GM21825 (cell line): ENCODE results near the gene ERI3.

Experiments used
- ATAC-seq: cut with Tn5 transposase; IDR thresholded peaks from one replicate; pipeline ENCODE4 v1.9.1; 2021; ENCODE audit warnings: mild to moderate bottlenecking, moderate library complexity; ENCODE audit not compliant: unreplicated experiment

ERI3 gene

DNA sequence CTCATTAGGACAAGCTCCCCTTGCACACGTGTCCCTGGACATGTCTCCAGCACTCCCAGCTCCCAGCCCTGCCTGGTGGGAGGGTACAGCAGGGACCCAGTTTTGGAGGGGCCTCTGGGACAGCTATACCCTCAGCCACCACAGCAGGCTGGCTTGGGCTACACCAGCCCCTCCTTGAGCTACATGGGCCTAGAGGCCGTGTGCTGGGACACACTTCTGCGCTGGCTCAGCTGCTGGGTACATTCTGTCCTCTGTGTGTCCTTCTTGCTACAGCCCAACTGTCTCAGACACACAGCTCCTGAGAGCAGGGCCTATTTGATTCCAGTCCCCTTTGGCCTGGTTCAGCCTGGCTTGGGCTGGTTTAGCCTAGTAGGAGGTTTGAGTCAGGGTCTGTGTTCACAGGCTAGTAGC is 115.1 kb downstream of the ERI3 start:
- ATAC-seq = no peak

DNA sequence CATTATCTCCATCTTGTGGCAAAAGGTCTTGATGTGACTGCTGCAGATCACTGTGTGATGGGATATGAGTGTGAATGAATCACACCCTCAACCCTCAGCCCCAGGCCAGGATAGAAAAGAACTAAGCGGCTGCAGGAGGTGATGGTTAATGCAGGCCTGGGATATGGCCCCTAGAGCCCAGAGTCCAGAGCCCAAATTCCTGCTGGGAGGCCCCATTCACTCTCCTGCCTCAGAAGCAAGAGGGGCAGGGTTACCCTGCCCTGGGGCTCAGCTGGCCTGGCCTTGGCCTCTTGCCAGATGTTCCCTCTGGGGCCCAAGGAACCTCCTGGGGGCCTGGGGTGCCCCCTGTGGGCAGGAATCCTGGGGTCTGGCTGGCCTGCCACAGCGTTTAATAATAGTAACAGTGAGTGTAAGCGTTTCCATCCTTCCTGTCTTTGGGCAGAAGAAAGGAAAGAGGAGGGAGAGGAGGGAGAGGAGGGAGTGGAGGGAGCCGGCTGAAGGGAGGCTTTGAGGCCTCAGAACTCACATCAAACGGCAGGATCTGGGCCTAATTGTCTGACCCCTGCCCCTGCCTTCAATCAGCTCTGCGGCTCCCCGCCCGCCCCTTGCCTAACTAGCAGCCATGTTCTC is 115.6 kb downstream of the ERI3 start:
- no peak for ATAC-seq

DNA sequence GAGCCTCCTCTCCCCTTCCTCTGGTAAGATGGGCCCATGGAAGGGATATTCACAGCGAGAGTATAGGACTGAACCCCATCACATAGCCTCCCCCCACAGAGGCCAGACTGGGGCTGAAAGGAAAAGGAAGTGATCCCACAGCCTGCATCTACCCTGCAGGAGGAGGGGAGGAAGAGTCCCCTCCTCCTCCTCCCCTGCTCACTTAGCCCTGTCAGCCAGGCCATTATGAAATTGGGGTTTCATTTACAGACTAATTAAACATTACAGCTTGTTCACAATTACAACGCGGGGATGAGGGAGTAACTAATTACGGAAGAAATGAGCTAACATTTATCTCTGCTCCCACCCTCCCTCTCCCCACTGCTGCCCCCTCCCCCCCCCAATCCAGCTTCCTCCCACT is 116.4 kb downstream of the ERI3 start:
- no peak for ATAC-seq

DNA sequence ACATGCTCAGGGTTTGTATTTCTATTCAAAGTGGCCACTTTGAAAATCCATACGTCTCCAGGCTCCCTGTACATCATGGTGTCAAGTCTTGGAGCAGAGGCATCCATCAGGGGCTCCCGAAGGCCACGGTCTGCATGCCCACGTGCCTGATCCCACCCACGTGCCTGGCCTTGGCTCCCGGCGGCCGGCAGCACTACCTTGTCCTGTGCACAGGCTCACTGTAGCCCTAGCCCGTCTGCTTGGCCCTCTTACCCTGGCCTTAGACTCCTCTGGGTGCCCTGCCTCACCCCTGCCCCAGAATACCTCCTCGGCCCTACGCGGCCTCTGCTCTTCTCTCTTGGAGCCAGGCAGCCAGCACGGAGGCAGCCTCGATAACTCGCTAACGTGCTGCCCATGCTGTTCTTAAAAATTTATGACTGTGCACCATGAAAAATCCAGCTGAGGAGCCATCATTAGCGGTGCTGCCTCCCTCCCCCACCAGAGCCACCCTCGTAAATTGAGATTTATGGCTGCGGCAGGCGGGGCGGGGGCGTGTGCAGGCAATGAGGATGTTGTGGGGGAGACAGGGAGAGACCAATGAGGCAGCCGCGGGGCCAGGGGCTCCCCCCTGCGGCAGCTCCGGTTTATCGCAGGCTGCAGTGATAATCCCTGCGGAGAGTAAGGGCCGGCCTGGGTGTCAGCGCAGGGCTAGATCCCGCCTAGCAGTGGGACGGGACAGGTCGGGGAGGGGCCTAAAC is 117.2 kb downstream of the ERI3 start:
- peak; percentile 56 for ATAC-seq

DNA sequence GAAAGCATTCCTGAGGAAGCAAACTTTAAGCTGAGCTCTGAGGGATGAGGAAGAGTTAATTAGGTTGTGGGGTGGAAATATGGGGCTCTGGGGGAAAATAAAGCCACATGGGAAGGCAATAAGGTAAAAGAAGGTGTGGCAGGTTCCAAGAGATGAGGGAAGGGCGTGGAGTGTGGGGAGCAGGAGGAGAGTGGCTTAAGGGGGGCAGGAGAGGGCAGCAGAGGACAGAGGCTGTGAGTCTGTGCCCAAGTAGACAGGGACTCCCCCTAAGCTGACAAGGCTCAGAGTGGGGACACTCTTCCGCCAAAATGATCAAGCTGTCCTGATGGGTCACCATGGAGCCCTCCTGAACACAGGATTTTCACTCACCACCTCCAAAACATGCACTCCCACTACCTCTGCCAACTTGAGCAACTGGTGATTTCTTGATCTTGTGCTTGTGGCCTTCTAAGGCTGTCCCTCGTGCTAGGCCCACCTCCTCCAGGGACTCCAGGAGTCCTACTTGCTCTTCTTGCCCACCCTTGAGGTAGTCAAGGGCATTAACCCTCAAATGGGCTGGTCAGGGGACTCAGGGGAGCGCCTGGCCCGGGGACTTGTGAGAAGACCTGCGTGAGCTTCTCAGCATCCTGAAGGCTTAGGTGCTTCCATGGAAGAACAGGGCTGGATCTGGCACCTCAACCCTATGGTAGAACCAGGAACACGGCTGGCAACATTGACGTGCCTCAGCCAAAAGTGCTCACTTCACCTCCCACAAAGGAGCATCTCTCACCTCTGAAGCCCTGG is 118.4 kb downstream of the ERI3 start:
- ATAC-seq = no peak

DNA sequence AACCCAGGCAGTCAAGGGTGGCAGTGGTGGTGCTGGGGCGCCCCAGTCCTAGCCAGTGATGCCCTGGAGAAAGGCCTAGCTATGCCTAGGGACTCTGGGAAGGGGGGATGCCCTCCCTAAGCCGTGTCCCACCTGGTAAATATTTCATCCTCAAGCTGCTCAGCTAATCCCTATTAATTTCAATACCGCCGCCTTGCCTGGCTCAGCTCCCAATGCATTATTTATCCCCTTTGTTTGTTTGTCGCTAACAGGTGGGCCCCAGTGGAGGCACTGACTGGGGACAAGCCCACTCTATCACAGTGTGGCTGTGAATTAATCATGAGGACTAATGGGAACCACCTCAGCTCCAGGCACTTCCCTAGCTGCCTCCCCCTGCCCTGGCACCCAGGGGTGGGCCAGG is 119.2 kb downstream of the ERI3 start:
- ATAC-seq = no peak

DNA sequence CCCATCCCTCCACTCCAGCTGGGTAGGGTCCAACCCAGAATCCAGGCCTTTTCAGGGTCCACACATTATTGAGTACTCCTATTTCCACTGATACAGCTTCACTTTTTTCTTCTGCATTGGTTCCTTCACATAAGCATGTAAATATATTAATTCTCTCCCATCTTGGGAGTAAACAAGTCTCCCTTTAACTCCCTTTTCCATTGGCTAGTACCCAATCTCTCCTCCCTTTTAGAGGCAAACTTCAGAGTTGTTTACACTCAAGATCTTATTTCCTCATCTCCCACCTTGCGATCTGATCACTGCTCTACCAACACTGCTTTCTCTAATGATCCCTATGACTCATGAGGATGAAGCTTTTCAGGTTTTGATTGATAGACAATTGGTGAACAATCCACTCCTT is 121.5 kb downstream of the ERI3 start:
- no peak for ATAC-seq

DNA sequence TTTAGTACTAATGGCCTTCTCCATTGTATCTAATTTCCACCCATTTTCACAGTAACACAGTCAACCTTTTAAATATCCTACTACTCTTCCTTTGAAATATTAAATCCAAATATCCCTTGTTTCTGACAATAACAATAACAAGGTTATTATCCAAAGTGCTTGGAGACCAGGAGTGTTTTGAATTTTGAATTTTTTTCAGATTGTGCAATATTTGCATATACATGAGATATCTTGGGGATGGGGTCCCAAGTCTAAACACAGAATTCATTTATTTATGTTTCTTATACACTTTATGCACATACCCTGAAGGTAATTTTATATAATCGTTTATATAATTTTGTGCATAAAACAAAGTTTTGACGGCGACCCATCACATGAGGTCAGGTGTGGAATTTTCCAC is 124.3 kb downstream of the ERI3 start:
- ATAC-seq = no peak

DNA sequence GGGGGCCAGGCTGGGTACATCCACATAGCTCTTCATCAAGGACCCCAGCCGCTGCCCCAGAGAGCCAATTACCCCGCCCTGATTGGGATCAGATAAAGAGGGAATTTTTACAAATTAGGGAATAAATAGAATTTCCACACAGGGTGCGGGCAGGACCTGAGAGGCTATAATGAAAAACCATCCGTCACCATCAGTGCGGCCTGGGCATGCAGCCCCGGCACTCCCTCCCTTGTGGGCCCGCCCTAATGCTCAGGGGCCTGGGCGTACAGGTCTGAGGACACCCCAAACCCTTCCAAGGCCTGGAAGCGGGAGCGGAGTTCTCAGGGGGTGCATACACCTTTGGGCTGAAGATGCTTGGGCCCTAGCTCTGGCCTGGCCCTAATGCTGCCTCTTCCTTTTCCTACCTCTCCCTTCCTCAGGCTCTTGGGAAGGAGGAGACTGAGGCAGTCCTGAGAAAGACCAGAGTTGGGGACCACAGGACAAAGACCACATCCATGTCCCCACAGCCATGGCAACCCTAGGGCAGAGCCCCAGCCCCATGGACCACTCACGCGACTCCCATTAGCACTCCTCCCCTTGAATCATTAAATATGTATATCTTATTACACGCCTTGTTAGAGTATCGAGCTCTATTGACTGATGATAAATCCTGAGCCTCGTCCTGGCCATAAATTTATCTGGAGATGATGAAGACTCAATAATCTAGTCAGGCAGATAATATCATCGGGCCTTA is 125.5 kb downstream of the ERI3 start:
- no peak for ATAC-seq

DNA sequence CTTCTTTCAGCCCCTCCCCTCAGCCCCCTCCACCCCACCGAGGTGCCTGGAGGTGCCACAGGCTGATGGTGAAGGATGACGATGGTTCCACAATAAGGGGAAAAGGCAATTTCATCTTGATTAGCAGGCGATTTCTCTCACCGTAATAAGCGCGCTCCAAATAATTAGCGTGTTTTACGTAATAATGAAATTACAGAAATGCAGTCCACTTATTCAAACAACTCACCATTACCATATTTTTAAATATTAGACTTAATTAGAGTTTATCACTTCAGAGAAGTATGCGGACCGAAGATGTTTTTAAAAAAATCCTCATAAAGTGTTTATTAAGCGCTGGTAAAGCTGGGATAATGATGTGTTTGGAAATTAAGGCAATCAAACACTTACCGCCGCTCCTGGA is 126.8 kb downstream of the ERI3 start:
- ATAC-seq = no peak

DNA sequence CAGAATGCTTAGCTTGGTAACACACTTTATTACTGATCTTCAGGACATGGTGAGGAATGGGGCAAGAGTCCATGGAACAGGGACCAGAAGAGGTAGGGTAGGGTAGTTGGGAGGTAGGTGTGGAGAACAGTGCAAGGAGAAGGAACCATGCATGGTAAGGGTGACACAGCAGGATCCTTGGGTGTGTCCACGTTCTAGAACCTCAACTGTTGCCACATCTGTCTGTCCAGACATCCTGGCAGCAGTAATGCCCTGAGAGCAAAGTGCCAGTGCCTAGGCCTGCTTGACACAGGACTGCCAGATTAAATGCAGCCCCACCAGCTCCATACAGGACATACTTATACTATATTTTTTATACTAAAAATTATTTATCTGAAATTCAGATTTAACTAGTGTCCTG is 127.8 kb downstream of the ERI3 start:
- no peak for ATAC-seq

DNA sequence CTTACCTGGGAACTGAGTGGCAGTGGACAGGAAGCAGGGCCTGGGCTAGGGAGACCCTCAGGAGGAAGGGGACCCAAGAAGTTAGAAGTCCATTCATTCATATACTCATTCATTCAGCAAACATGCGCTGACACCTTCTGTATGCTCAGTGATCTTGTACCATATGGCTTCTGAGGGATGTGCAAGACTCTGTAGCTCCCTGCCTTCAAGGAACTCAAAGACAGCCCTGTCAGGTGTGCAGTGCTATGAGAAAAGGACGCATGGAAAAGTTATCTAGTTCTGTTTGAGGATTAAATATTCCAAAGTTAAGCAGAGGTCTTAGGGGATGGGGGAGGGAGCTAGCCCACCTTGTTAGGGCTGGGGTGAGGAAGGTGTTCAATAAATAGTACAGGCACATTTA is 129.3 kb downstream of the ERI3 start:
- no peak for ATAC-seq

DNA sequence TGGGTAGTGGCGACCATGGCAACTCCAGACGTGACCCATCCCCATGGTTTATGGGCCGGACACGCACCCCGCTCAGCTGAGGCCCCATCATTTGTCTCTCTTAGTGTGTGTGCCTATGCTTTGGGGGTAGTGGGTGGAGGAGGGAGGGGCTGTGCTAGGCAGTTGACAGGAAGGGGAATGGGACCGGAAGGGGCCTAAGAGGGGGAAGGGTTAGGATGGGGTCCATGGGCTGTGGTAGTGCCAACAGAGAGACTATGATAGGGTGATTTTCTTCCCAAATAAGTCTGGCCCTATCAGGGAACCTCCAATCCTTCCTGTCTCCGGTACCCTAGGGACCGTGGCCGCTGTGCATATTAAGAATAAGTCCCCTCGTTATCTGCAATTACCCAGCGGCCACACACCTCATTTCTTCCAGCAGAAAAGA is 131.9 kb downstream of the ERI3 start:
- no peak for ATAC-seq

DNA sequence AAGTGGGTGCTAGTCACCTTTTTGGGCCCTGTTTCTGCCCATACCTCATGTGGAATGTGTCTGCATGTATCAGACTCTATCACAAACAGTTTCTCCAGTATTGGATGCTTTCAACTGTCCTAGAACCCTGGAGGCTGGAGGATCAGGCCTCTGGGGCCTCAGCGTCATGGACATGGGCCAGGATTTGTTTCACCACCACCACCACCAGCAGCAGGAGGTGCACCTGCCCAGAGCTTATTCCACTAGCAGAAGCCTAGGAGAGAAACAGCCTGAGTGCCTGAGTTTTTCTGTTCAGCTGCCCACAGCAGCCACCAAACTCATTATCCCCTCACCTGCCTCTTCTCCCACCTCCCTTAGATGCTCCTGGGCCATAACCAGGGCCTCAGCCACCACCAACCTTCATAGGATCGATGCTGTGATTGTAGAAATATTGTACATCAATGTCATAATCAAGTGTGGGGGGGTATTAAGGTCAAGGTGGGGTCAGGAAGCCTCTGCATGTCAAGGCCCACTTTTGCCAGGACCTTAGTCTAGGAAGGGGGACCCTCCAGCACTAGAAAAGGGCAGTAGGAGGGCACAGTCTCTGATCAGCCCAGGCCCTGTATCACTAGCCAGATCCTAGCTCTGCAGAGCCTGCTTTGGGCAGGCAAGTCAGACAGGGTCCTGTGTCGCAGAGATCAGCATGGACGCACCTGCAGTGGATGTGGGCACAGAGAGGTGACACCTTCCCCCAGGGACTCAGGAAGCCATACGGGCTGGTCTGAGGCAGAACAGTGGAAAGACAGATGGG is 132.5 kb downstream of the ERI3 start:
- ATAC-seq = no peak

DNA sequence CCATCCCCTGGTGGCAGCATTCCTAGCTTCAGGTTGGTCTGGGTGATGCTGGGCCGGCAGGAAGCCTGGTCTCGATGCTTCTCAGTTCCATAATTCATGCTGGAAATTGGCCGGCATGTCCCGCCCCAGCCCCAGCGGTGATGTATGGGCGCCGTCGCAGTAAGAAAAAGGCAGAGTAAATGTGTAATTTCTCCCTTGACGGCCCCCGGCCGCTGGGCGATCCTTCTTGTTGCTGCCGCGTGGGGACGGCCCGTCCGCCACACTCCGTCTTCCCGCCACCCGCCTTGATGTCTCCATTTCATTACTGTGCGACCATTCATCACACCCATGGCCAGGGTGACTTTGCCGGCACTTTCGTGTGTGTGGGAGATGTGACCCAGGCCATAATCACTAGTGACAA is 133.3 kb downstream of the ERI3 start:
- ATAC-seq = no peak

DNA sequence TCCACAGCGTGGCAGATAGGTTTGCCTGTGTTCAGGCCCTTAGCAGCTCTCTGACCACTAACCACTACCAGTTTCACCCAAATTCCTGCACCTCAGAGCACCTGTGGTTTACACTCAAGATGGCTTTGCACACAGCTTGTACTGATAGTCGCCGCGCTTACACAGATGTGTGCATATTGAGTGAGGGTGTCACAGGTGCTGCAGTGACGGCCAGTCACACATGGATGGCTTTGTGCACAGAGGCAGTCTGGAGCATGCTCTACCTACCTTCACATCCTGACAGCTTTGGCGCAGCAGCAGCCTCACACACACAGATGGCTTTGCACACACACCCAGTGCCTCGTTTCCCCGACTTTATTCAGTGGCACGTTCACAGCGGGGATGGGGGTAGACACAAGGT is 134.3 kb downstream of the ERI3 start:
- ATAC-seq = no peak

DNA sequence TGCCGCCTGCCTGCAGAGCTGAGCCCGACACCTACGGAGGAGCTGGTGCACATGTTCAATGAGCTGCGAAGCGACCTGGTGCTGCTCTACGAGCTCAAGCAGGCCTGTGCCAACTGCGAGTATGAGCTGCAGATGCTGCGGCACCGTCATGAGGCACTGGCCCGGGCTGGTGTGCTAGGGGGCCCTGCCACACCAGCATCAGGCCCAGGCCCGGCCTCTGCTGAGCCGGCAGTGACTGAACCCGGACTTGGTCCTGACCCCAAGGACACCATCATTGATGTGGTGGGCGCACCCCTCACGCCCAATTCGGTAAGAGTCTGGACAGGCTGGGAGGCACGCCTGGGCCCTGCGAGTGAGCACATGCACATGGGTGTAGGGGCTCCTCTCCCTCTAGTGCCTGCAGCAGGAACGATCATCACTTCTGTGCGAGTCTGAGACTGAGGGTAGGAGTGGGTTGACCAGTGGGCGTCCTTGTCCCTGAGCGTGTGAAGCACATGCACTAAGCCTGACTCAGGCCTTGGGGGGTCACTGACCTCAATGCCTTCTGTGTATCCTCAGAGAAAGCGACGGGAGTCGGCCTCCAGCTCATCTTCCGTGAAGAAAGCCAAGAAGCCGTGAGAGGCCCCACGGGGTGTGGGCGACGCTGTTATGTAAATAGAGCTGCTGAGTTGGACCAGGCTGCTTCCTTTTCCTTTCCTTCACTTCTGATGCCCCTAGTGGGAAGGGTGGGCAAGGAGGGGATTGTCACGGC is 134.9 kb downstream of the ERI3 start:
- ATAC-seq = no peak

DNA sequence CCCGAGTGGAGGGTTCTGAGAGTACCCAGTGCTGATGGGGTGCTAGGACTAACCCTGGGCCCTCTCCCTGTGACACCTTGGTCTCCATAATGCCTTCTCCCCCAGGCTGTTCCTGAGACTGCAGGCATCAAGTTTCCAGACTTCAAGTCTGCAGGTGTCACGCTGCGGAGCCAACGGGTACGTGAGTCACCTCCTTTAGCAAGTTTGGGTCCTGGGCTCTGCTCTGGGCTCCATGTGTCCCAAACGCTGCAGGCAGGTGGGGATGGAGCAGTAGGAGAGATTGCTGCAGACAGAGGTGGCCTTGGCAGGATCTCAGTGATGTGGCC is 135.8 kb downstream of the ERI3 start:
- no peak for ATAC-seq

DNA sequence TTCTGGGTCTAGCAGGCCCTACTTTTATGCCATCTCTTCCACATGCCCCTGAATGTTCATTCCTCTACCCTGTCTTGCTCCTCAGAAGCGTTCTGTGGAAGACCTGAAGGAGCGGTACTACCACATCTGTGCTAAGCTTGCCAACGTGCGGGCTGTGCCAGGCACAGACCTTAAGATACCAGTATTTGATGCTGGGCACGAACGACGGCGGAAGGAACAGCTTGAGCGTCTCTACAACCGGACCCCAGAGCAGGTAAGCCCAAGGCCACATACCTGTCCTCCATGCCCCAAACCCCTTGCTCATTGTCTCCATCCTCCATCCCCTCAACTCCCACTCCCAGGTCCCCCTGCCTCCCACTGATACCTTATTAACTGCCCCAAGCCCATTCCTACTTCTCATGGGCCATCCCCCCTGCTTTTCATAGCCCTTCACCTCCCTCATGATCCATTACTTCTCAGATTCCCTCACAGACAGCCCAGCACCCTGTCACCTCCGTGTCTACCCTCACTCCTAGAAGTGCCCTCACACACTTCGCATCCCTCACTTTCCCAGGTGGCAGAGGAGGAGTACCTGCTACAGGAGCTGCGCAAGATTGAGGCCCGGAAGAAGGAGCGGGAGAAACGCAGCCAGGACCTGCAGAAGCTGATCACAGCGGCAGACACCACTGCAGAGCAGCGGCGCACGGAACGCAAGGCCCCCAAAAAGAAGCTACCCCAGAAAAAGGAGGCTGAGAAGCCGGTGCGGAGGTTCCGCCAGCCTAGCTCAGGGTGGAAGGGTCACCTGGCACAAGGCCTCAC is 136.4 kb downstream of the ERI3 start:
- ATAC-seq = no peak
